ENCODE data around the gene ARFGEF2.

ARFGEF2 gene

GRCh38 chr20:48990467-48990866, 69.0 kb downstream of the ARFGEF2 start:
- no peak for TF ChIP-seq CTCF (IDR thresholded peaks at IDR 0.05; ENCODE audit: extremely low read depth, insufficient read depth, missing control alignments)
- in situ Hi-C loops (cut with MboI; ENCODE audit: low pct_unique_long_range_greater_than_20kb, low sequenced_read_pairs, unreplicated experiment), result no loop called here

GRCh38 chr20:48995589-48995988, 74.1 kb downstream of the ARFGEF2 start:
- DNase-seq (ENCODE audit: low spot score), result no peak
- in situ Hi-C loops (cut with MboI; ENCODE audit: low pct_unique_long_range_greater_than_20kb, low sequenced_read_pairs, unreplicated experiment), result no loop called here
- no peak for TF ChIP-seq CTCF (IDR thresholded peaks at IDR 0.05; ENCODE audit: extremely low read depth, insufficient read depth, missing control alignments)

More at GRCh38 chr20:48990467-48990866, 69.0 kb downstream of the ARFGEF2 start:
- no peak for DNase-seq (ENCODE audit: low spot score)

GRCh38 chr20:48999890-49000870, 78.7 kb downstream of the ARFGEF2 start:
- TF ChIP-seq CTCF (IDR thresholded peaks at IDR 0.05; ENCODE audit: extremely low read depth, insufficient read depth, missing control alignments), result no peak
- DNase-seq (ENCODE audit: low spot score), result no peak
- in situ Hi-C loops (cut with MboI; ENCODE audit: low pct_unique_long_range_greater_than_20kb, low sequenced_read_pairs, unreplicated experiment), result no loop called here

- no peak for TF ChIP-seq CTCF (IDR thresholded peaks at IDR 0.05; ENCODE audit: extremely low read depth, insufficient read depth, missing control alignments)
- in situ Hi-C loops (cut with MboI; ENCODE audit: low pct_unique_long_range_greater_than_20kb, low sequenced_read_pairs, unreplicated experiment), result no loop called here
- DNase-seq (ENCODE audit: low spot score), result no peak
Measured at GRCh38 chr20:49001741-49002140, 80.2 kb downstream of the ARFGEF2 start.

GRCh38 chr20:49006446-49006980, 85.0 kb downstream of the ARFGEF2 start:
- TF ChIP-seq CTCF (IDR thresholded peaks at IDR 0.05; ENCODE audit: extremely low read depth, insufficient read depth, missing control alignments), result no peak
- in situ Hi-C loops (cut with MboI; ENCODE audit: low pct_unique_long_range_greater_than_20kb, low sequenced_read_pairs, unreplicated experiment), result no loop called here
- no peak for DNase-seq (ENCODE audit: low spot score)

- TF ChIP-seq CTCF (IDR thresholded peaks at IDR 0.05; ENCODE audit: extremely low read depth, insufficient read depth, missing control alignments), result no peak
- in situ Hi-C loops (cut with MboI; ENCODE audit: low pct_unique_long_range_greater_than_20kb, low sequenced_read_pairs, unreplicated experiment), result no loop called here
- DNase-seq (ENCODE audit: low spot score), result no peak
Measured at GRCh38 chr20:49009899-49010631, 88.6 kb downstream of the ARFGEF2 start.
